IMR-90 (cell line): ENCODE results near the gene RHBDL3. TPM values are rescaled to one million over a fixed set of nuclear protein-coding genes. Genes with fewer than 3 reads are reported as not detected.

Experiments used
- ATAC-seq: fragments of 200-7000 bp; cut with Tn5 transposase; 2 replicates; pipeline ENCODE4 v1.9.1; 2020; ENCODE audit warnings: low read depth, mild to moderate bottlenecking, moderate library complexity
- BruUV-seq: library from RNA; stranded (reverse); fragments of 400-500 nt; replicated peaks from 2 replicates; lab custom pipeline; 2021; lab: Mats Ljungman, UMichigan
- CTCF ChIA-PET: fragments of 300-600 bp; formaldehyde crosslinking; extraction: SDS; loops from one replicate; lab custom pipeline; 2021; ENCODE audit warnings: antibody characterized with exemption; lab: Yijun Ruan, JAX
- POLR2A ChIA-PET: fragments of 300-600 bp; sonication (Branson Sonifier 250); formaldehyde crosslinking; loops from one replicate; lab custom pipeline; 2022; ENCODE audit warnings: antibody characterized with exemption; ENCODE audit not compliant: unreplicated experiment; lab: Charles Lee
- DNase-seq: peaks from one replicate; pipeline ENCODE4 v3.0.0; 2013
- H2AFZ ChIP-seq: replicated peaks from 2 replicates; pipeline ENCODE3; 2013; ENCODE audit warnings: low read length, mild to moderate bottlenecking; ENCODE audit not compliant: poor library complexity
- H2AK5ac ChIP-seq: 2 replicates; pipeline ENCODE4 v1.6.1; 2013; ENCODE audit warnings: low read depth, low read length, inconsistent platforms
- H2AK9ac ChIP-seq: replicated peaks from 2 replicates; pipeline ENCODE3; 2013; ENCODE audit warnings: mild to moderate bottlenecking, low read depth, low read length, moderate library complexity; ENCODE audit not compliant: poor library complexity
- H2BK120ac ChIP-seq: 2 replicates; pipeline ENCODE4 v1.6.1; 2013; ENCODE audit warnings: low read depth, low read length, inconsistent platforms
- H2BK15ac ChIP-seq: 3 replicates; pipeline ENCODE4 v1.6.1; 2013; ENCODE audit warnings: low read depth, low read length, inconsistent platforms
- H2BK20ac ChIP-seq: 2 replicates; pipeline ENCODE4 v1.6.1; 2013; ENCODE audit warnings: low read depth, mild to moderate bottlenecking, inconsistent platforms, low read length, moderate library complexity
- H2BK5ac ChIP-seq: 2 replicates; pipeline ENCODE4 v1.6.1; 2013; ENCODE audit warnings: mild to moderate bottlenecking, low read depth, low read length, inconsistent platforms; ENCODE audit not compliant: poor library complexity, severe bottlenecking
- H3K14ac ChIP-seq: replicated peaks from 2 replicates; pipeline ENCODE4 v1.6.1; 2013; ENCODE audit warnings: low read depth, low read length, inconsistent platforms
- H3K18ac ChIP-seq: 2 replicates; pipeline ENCODE4 v1.6.1; 2013; ENCODE audit warnings: low read depth, low read length, control low read depth
- H3K23ac ChIP-seq: 2 replicates; pipeline ENCODE4 v1.6.1; 2013; ENCODE audit warnings: low read depth, low read length, inconsistent platforms
- H3K27ac ChIP-seq: 2 replicates; pipeline ENCODE4 v1.5.1; 2013; ENCODE audit warnings: mild to moderate bottlenecking, control low read depth, low read length; ENCODE audit not compliant: insufficient read depth
- H3K27me3 ChIP-seq: 2 replicates; pipeline ENCODE4 v1.6.1; 2013; ENCODE audit warnings: low read length; ENCODE audit not compliant: control insufficient read depth, insufficient read depth
- H3K36me3 ChIP-seq: 2 replicates; pipeline ENCODE4 v1.6.1; 2013; ENCODE audit warnings: low read length, mixed read lengths; ENCODE audit not compliant: control insufficient read depth, insufficient read depth
- H3K4ac ChIP-seq: 2 replicates; pipeline ENCODE4 v1.6.1; 2013; ENCODE audit warnings: low read depth, low read length, inconsistent platforms
- H3K4me1 ChIP-seq: 2 replicates; pipeline ENCODE4 v1.6.1; 2013; ENCODE audit warnings: low read length, mixed read lengths; ENCODE audit not compliant: control insufficient read depth, insufficient read depth
- H3K4me2 ChIP-seq: 2 replicates; pipeline ENCODE4 v1.6.1; 2013; ENCODE audit warnings: low read depth, mild to moderate bottlenecking, control low read depth, low read length, moderate library complexity
- H3K4me3 ChIP-seq: 2 replicates; pipeline ENCODE4 v1.5.1; 2013; ENCODE audit warnings: low read depth, mild to moderate bottlenecking, control low read depth, low read length, moderate library complexity; ENCODE audit not compliant: insufficient read depth
- H3K56ac ChIP-seq: 2 replicates; pipeline ENCODE4 v1.6.1; 2013; ENCODE audit warnings: low read length, inconsistent platforms; ENCODE audit not compliant: insufficient read depth; ENCODE audit errors: extremely low read depth
- H3K79me1 ChIP-seq, 2 experiments: 2 replicates each; pipeline ENCODE4 v1.6.1; 2013; ENCODE audit warnings: low read length in 2 of 2, inconsistent platforms in 1 of 2, low read depth in 1 of 2
- H3K9ac ChIP-seq: 2 replicates; pipeline ENCODE4 v1.6.1; 2013; ENCODE audit warnings: low read depth, low read length, control low read depth
- H3K9me1 ChIP-seq: 2 replicates; pipeline ENCODE4 v1.6.1; 2013; ENCODE audit warnings: low read length, inconsistent platforms; ENCODE audit not compliant: insufficient read depth
- H3K9me3 ChIP-seq: 2 replicates; pipeline ENCODE4 v1.6.1; 2013; ENCODE audit warnings: low read length; ENCODE audit not compliant: control insufficient read depth, insufficient read depth
- H4K20me1 ChIP-seq: 2 replicates; pipeline ENCODE4 v1.6.1; 2013; ENCODE audit warnings: low read length, inconsistent platforms; ENCODE audit not compliant: insufficient read depth
- H4K5ac ChIP-seq: 2 replicates; pipeline ENCODE4 v1.6.1; 2013; ENCODE audit warnings: mild to moderate bottlenecking, low read depth, low read length, control low read depth
- H4K8ac ChIP-seq, 2 experiments: 2 replicates each; pipeline ENCODE4 v1.6.1; 2013; ENCODE audit warnings: low read depth in 2 of 2, low read length in 2 of 2, control low read depth in 1 of 2, inconsistent platforms in 1 of 2
- H4K91ac ChIP-seq: 2 replicates; pipeline ENCODE4 v1.6.1; 2013; ENCODE audit warnings: low read depth, low read length, inconsistent platforms; ENCODE audit not compliant: insufficient read depth
- BHLHE40 ChIP-seq: fragments of 150-350 bp; IDR thresholded peaks from 2 replicates; pipeline ENCODE4 v1.6.1; 2016; ENCODE audit warnings: mild to moderate bottlenecking, low read depth, low read length
- CEBPB ChIP-seq: IDR thresholded peaks from 2 replicates; pipeline ENCODE4 v1.6.1; 2012; ENCODE audit warnings: low read depth, low read length, improper control_type of control experiment
- CHD1 ChIP-seq: IDR thresholded peaks from 2 replicates; pipeline ENCODE4 v1.6.1; 2012; ENCODE audit warnings: low read depth, low read length, improper control_type of control experiment
- CTCF ChIP-seq: conservative IDR thresholded peaks from 2 replicates; pipeline ENCODE4 v1.5.1; 2012; ENCODE audit warnings: mild to moderate bottlenecking, low read depth, low read length, improper control_type of control experiment
- ELK1 ChIP-seq: fragments of 150-350 bp; IDR thresholded peaks from 2 replicates; pipeline ENCODE4 v1.6.1; 2016; ENCODE audit warnings: low read depth, mild to moderate bottlenecking, low read length, moderate library complexity, borderline replicate concordance
- FOS ChIP-seq: fragments of 150-350 bp; IDR thresholded peaks from 2 replicates; pipeline ENCODE4 v1.6.1; 2016; ENCODE audit warnings: low read depth, low read length
- MAFK ChIP-seq: IDR thresholded peaks from 2 replicates; pipeline ENCODE4 v1.6.1; 2012; ENCODE audit warnings: low read depth, low read length, improper control_type of control experiment
- MAZ ChIP-seq: IDR thresholded peaks from 2 replicates; pipeline ENCODE4 v1.6.1; 2012; ENCODE audit warnings: low read depth, mild to moderate bottlenecking, low read length, improper control_type of control experiment, moderate library complexity, borderline replicate concordance
- MXI1 ChIP-seq: IDR thresholded peaks from 2 replicates; pipeline ENCODE4 v1.6.1; 2012; ENCODE audit warnings: low read depth, mild to moderate bottlenecking, low read length, moderate library complexity, borderline replicate concordance
- NFE2L2 ChIP-seq: fragments of 150-350 bp; IDR thresholded peaks from 2 replicates; pipeline ENCODE4 v1.6.1; 2016; ENCODE audit warnings: low read depth, mild to moderate bottlenecking, low read length
- POLR2A ChIP-seq: IDR thresholded peaks from 2 replicates; pipeline ENCODE4 v1.6.1; 2012; ENCODE audit warnings: mild to moderate bottlenecking, low read depth, low read length
- RAD21 ChIP-seq: IDR thresholded peaks from 2 replicates; pipeline ENCODE4 v1.6.1; 2012; ENCODE audit warnings: low read length, improper control_type of control experiment
- RCOR1 ChIP-seq: IDR thresholded peaks from 2 replicates; pipeline ENCODE4 v1.6.1; 2012; ENCODE audit warnings: mild to moderate bottlenecking, low read length, improper control_type of control experiment; ENCODE audit not compliant: insufficient replicate concordance
- RFX5 ChIP-seq: IDR thresholded peaks from 2 replicates; pipeline ENCODE4 v1.8.0; 2012; ENCODE audit warnings: low read depth, mild to moderate bottlenecking, low read length, moderate library complexity
- SMC3 ChIP-seq: fragments of 150-350 bp; IDR thresholded peaks from 2 replicates; pipeline ENCODE4 v1.6.1; 2016; ENCODE audit warnings: low read depth, mild to moderate bottlenecking, antibody characterized with exemption, low read length, moderate library complexity
- USF2 ChIP-seq: fragments of 150-350 bp; IDR thresholded peaks from 2 replicates; pipeline ENCODE4 v1.6.1; 2017; ENCODE audit warnings: mild to moderate bottlenecking, antibody characterized with exemption, low read length, low read depth
- WGBS, 2 experiments: methylation state at CpG; one replicate each; pipeline versions ENCODE4 v1.1.5 to v1.1.7; 2013; ENCODE audit warnings: missing lambda C conversion rate in 2 of 2; ENCODE audit not compliant: insufficient read length in 1 of 2; ENCODE audit errors: extremely low coverage in 2 of 2; 5-methylcytosine and 5-hydroxymethylcytosine counted together
- dilution Hi-C: fragments of 300-500 bp; cut with HindIII; formaldehyde crosslinking; loops from one replicate; pipeline ENCODE4 v1.14.3; 2018; ENCODE audit warnings: low sequenced_read_pairs; ENCODE audit not compliant: unreplicated experiment
- in situ Hi-C: fragments of 300-500 bp; cut with MboI; formaldehyde crosslinking; loops from 3 replicates; pipeline ENCODE4 v1.14.3; 2019; ENCODE audit warnings: low sequenced_read_pairs, inconsistent platforms, mixed read lengths
- intact Hi-C: fragments of 100-400 bp; cut with micrococcal nuclease; formaldehyde crosslinking; loops from 2 replicates; pipeline ENCODE4 v1.10.0; 2022
- polyA plus RNA-seq, 3 experiments: library from polyadenylated mRNA; depleted of rRNA; stranded (reverse); fragments of >200 nt; gene quantifications; 2 replicates each; pipeline ENCODE4 v1.2.3, GENCODE V29; 2012; ENCODE audit warnings: low replicate concordance in 1 of 3
- total RNA-seq: library from RNA; depleted of rRNA; stranded (reverse); fragments of >200 nt; gene quantifications from 2 replicates; pipeline ENCODE4 v1.2.3, GENCODE V29; 2012

Gene RHBDL3
- total and polyA plus RNA-seq, 2 of the 4 experiments (the other 2 are of a cell fraction): 0.09 to 0.18 TPM

GRCh38 chr17:32318071-32318470, 52.4 kb downstream of the RHBDL3 start:
- H2BK20ac ChIP-seq: no peak overlapping the region
- H3K4me3 ChIP-seq: no peak overlapping the region
- H4K8ac ChIP-seq: no peak overlapping the region
- H2AK9ac ChIP-seq: no peak overlapping the region
- TF ChIP-seq SMC3 (no peak), FOS (no peak), RCOR1 (no peak), BHLHE40 (no peak), CTCF (no peak), CHD1 (no peak), CEBPB (no peak), RAD21 (no peak), MAFK (no peak), POLR2A (no peak), ELK1 (no peak), MXI1 (no peak), RFX5 (no peak), USF2 (no peak), MAZ (no peak), NFE2L2 (no peak)
- no peak overlapping the region for H4K91ac ChIP-seq
- H2BK120ac ChIP-seq: no peak overlapping the region
- WGBS, 2 experiments: no CpG with 5 or more reads among the region's 8 CpGs
- peaks cover 25% of the 10 kb centered on the region for H3K27me3 ChIP-seq
- no peak overlapping the region for H2AK5ac ChIP-seq
- dilution Hi-C loops: no loop called here
- H3K36me3 ChIP-seq: no peaks in the 10 kb centered on the region
- in situ Hi-C loops: no loop called here
- DNase-seq (no peak), ATAC-seq (no peak)
- intact Hi-C loops: loop anchor here (5.0 kb wide), 1 partner anchor 311 kb away; the partner anchor contains the start of gene LRRC37B
- H3K27ac ChIP-seq: no peak overlapping the region
- no peak overlapping the region for H3K4ac ChIP-seq
- no TSS peak for BruUV-seq
- H2BK15ac ChIP-seq: no peak overlapping the region
- no peaks in the 10 kb centered on the region for H3K79me1 ChIP-seq
- POLR2A ChIA-PET: no interaction called here
- H3K56ac ChIP-seq: no peak overlapping the region
- CTCF ChIA-PET: interaction anchor here (1.3 to 1.6 kb wide), 2 partner anchors 65 to 78 kb away, joined by 3 to 6 read pairs; no protein-coding TSS in a partner anchor
- H4K5ac ChIP-seq: no peak overlapping the region
- no peak overlapping the region for H3K23ac ChIP-seq
- no peak overlapping the region for H2BK5ac ChIP-seq
- no peak overlapping the region for H3K4me2 ChIP-seq
- no peaks in the 10 kb centered on the region for H4K20me1 ChIP-seq
- no peaks in the 10 kb centered on the region for H3K9me1 ChIP-seq
- no peaks in the 10 kb centered on the region for H3K4me1 ChIP-seq
- H2AFZ ChIP-seq: no peak overlapping the region
- no peaks in the 10 kb centered on the region for H3K9me3 ChIP-seq
- no peak overlapping the region for H3K18ac ChIP-seq
- no peak overlapping the region for H3K14ac ChIP-seq
- no peak overlapping the region for H3K9ac ChIP-seq
